HEK293T (cell line): ENCODE data around the gene CFAP58.

ENCODE experiments used
- ARNT ChIP-seq: fragments of 450-650 bp; IDR thresholded peaks from 2 replicates; pipeline ENCODE4 v1.6.1; 2017; ENCODE audit warnings: mild to moderate bottlenecking
- BHLHE40 ChIP-seq: fragments of 450-650 bp; IDR thresholded peaks from 2 replicates; pipeline ENCODE4 v1.6.1; 2016; ENCODE audit warnings: mild to moderate bottlenecking, moderate library complexity, borderline replicate concordance
- CTBP1 ChIP-seq: fragments of 450-650 bp; IDR thresholded peaks from 2 replicates; pipeline ENCODE4 v1.6.1; 2016; ENCODE audit warnings: borderline replicate concordance
- ELF4 ChIP-seq: fragments of 450-650 bp; IDR thresholded peaks from 2 replicates; pipeline ENCODE4 v1.6.1; 2017; ENCODE audit warnings: antibody characterized with exemption
- FOXA1 ChIP-seq: fragments of 450-650 bp; IDR thresholded peaks from 2 replicates; pipeline ENCODE4 v1.6.1; 2016; ENCODE audit warnings: mild to moderate bottlenecking
- FOXK2 ChIP-seq: fragments of 450-650 bp; IDR thresholded peaks from 2 replicates; pipeline ENCODE4 v1.6.1; 2016; ENCODE audit warnings: mild to moderate bottlenecking
- FOXM1 ChIP-seq: fragments of 450-650 bp; IDR thresholded peaks from 2 replicates; pipeline ENCODE4 v1.6.1; 2017; ENCODE audit warnings: mild to moderate bottlenecking, borderline replicate concordance
- LEF1 ChIP-seq: fragments of 450-650 bp; IDR thresholded peaks from 2 replicates; pipeline ENCODE4 v1.6.1; 2017; ENCODE audit warnings: mild to moderate bottlenecking, borderline replicate concordance
- NFRKB ChIP-seq: fragments of 450-650 bp; IDR thresholded peaks from 2 replicates; pipeline ENCODE4 v1.6.1; 2016; ENCODE audit warnings: mild to moderate bottlenecking, moderate library complexity
- SP1 ChIP-seq: fragments of 450-650 bp; IDR thresholded peaks from 2 replicates; pipeline ENCODE4 v1.6.1; 2017
- SUZ12 ChIP-seq: fragments of 450-650 bp; IDR thresholded peaks from 2 replicates; pipeline ENCODE4 v1.6.1; 2016; ENCODE audit warnings: mild to moderate bottlenecking
- TARDBP ChIP-seq: fragments of 450-650 bp; IDR thresholded peaks from 2 replicates; pipeline ENCODE4 v1.6.1; 2016
- ZNF384 ChIP-seq: fragments of 450-650 bp; IDR thresholded peaks from 2 replicates; pipeline ENCODE4 v1.6.1; 2016
- TF ChIP-seq, protein P1 (sequence below): fragments of 450-650 bp; IDR thresholded peaks from 2 replicates; pipeline ENCODE4 v1.6.1; 2016

DNA sequence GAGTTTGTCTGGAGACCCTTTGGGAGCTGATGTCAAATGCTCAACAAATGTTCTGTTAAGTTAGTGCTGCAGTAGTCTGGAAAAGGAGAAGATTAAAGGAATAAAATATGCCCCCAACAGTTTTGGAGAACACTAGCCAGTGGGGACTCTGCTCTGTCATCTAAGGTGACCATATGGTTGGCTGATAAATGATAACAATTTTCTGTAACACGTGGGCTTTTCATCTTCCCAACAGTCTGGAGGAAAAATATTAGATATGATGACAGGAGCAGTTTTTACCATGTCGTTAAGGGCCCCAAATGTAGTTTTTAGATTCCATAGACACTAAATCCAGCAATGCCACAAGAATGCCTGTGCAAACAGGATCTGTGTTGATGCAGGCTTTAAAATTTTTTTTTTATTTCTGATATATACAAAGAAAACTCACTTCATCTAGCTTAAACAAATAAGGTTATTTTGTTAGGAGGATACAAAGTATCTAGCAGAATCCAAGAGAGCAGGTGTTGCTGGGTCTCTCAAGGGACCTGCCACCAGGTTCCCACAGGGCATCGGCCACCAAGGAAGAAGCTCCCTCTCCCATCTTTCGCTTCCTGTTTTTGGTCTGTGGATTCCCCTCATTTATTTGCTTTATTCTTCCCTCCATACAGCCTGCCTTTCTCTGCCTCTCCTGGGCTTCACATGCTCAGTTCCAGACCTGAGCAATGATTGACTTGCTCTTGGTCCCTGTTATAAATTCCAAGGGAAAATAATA lies 6.2 kb upstream of the CFAP58 start:
- TF ChIP-seq ELF4 (no peak), FOXK2 (no peak), SP1 (no peak), NFRKB (no peak), BHLHE40 (no peak), ZNF384 (no peak), FOXA1 (no peak), FOXM1 (no peak), SUZ12 (no peak), ARNT (no peak), CTBP1 (no peak), TARDBP (no peak), LEF1 (no peak)
- TF ChIP-seq, protein P1, sequence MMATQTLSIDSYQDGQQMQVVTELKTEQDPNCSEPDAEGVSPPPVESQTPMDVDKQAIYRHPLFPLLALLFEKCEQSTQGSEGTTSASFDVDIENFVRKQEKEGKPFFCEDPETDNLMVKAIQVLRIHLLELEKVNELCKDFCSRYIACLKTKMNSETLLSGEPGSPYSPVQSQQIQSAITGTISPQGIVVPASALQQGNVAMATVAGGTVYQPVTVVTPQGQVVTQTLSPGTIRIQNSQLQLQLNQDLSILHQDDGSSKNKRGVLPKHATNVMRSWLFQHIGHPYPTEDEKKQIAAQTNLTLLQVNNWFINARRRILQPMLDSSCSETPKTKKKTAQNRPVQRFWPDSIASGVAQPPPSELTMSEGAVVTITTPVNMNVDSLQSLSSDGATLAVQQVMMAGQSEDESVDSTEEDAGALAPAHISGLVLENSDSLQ, result no peak
